Stimulated activated naive CD8-positive, alpha-beta T cell treated with anti-CD3 and anti-CD28 coated beads, Interleukin-15, Interleukin-2, amounts not matched to agents 100 U/mL and 50 U/mL, for 24 hours (primary cell): ENCODE data around the gene PRMT9.
A peak's percentile ranks its signal among the peaks of the same experiment; 100 is the strongest.

Source experiments
- ATAC-seq: fragments of 150-1000 bp; cut with Tn5 transposase; one replicate; pipeline ENCODE4 v1.10.0; 2021
- DNase-seq: peaks from one replicate; pipeline ENCODE4 v3.0.0; 2021

PRMT9 gene

GRCh38 chr4:147617841-147618691, 65.9 kb downstream of the PRMT9 start:
- no peak for DNase-seq
- ATAC-seq, result no peak

- peak; percentile 99 for DNase-seq
- ATAC-seq, result peak; percentile 100
Observed at GRCh38 chr4:147617173-147617840, 66.7 kb downstream of the PRMT9 start, which contains the start of gene TMEM184C. TSS of gene TMEM184C (plus strand) at chr4:147617397. CDS start at chr4:147617957, 560 bp downstream.

- DNase-seq (no peak), ATAC-seq (no peak)
Observed at GRCh38 chr4:147616849-147617172, 67.2 kb downstream of the PRMT9 start.

GRCh38 chr4:147610686-147611085, 73.3 kb downstream of the PRMT9 start:
- ATAC-seq (no peak), DNase-seq (no peak)

- DNase-seq, result no peak
- ATAC-seq, result no peak
Observed at GRCh38 chr4:147607471-147607870, 76.5 kb downstream of the PRMT9 start.

GRCh38 chr4:147605499-147605898, 78.5 kb downstream of the PRMT9 start:
- DNase-seq (no peak), ATAC-seq (no peak)

- ATAC-seq (no peak), DNase-seq (no peak)
Observed at GRCh38 chr4:147599769-147600168, 84.2 kb downstream of the PRMT9 start.

GRCh38 chr4:147599206-147599605, 84.8 kb downstream of the PRMT9 start:
- no peak for ATAC-seq
- DNase-seq, result no peak

- no peak for ATAC-seq
Observed at GRCh38 chr4:147597561-147597960, 86.4 kb downstream of the PRMT9 start.

GRCh38 chr4:147596981-147597380, 87.0 kb downstream of the PRMT9 start:
- ATAC-seq (no peak), DNase-seq (no peak)

More at GRCh38 chr4:147597561-147597960, 86.4 kb downstream of the PRMT9 start:
- DNase-seq, result no peak

- no peak for ATAC-seq
- no peak for DNase-seq
Observed at GRCh38 chr4:147596377-147596776, 87.6 kb downstream of the PRMT9 start.

- DNase-seq (no peak), ATAC-seq (no peak)
Observed at GRCh38 chr4:147594578-147594977, 89.4 kb downstream of the PRMT9 start.

GRCh38 chr4:147594107-147594506, 89.9 kb downstream of the PRMT9 start:
- ATAC-seq, result no peak
- no peak for DNase-seq

- DNase-seq, result no peak
- no peak for ATAC-seq
Observed at GRCh38 chr4:147591106-147591505, 92.9 kb downstream of the PRMT9 start.

GRCh38 chr4:147590249-147590920, 93.6 kb downstream of the PRMT9 start:
- ATAC-seq, result no peak
- peak; percentile 57 for DNase-seq

- ATAC-seq, result no peak
- DNase-seq, result no peak
Observed at GRCh38 chr4:147589586-147589985, 94.4 kb downstream of the PRMT9 start.
